K562 (cell line): ENCODE data around the gene TTC21A. TPM values are rescaled to one million over a fixed set of nuclear protein-coding genes. Genes with fewer than 3 reads are reported as not detected.
A peak's percentile ranks its signal among the peaks of the same experiment; 100 is the strongest.

Source experiments
- FIP1L1 ChIP-seq: fragments of 200-400 bp; formaldehyde crosslinking; IDR thresholded peaks from 2 replicates; pipeline ENCODE4 v1.6.1; 2018; ENCODE audit warnings: mild to moderate bottlenecking, low read depth, low read length; ENCODE audit not compliant: poor library complexity, severe bottlenecking
- FOSL1 ChIP-seq: fragments of 200-800 bp; sonication (Bioruptor generic); conservative IDR thresholded peaks from 2 replicates; pipeline ENCODE4 v1.6.1; 2016; ENCODE audit warnings: missing genetic modification characterization, missing compliant biosample characterization
- HLTF ChIP-seq: fragments of 450-650 bp; IDR thresholded peaks from 2 replicates; pipeline ENCODE4 v1.6.1; 2016
- HNRNPK ChIP-seq: fragments of 200-400 bp; formaldehyde crosslinking; IDR thresholded peaks from one replicate; pipeline ENCODE4 v1.6.1; 2018; ENCODE audit warnings: mild to moderate bottlenecking, low read depth, low read length; ENCODE audit not compliant: poor library complexity, severe bottlenecking
- HOXB6 ChIP-seq: fragments of 250-450 bp; sonication (Bioruptor Pico); IDR thresholded peaks from 2 replicates; pipeline ENCODE4 v1.5.1; 2022; ENCODE audit warnings: mild to moderate bottlenecking, borderline replicate concordance
- NFATC3 ChIP-seq: fragments of 450-650 bp; IDR thresholded peaks from 2 replicates; pipeline ENCODE4 v1.6.1; 2017; ENCODE audit warnings: mild to moderate bottlenecking
- NRF1 ChIP-seq, 2 experiments: fragments of 450-650 bp; IDR thresholded peaks in 1 of 2; conservative IDR thresholded peaks in 1 of 2; 2 replicates each; pipeline ENCODE4 v1.6.1; 2014; ENCODE audit warnings: mild to moderate bottlenecking in 2 of 2
- PHF21A ChIP-seq: fragments of 450-650 bp; IDR thresholded peaks from 2 replicates; pipeline ENCODE4 v1.6.1; 2017; ENCODE audit warnings: low read depth, borderline replicate concordance
- POLR2AphosphoS5 ChIP-seq: IDR thresholded peaks from 2 replicates; pipeline ENCODE4 v1.6.1; 2011; ENCODE audit warnings: mild to moderate bottlenecking, low read depth, low read length, moderate library complexity; ENCODE audit not compliant: control insufficient read depth, insufficient read depth
- SRSF1 ChIP-seq: fragments of 200-400 bp; formaldehyde crosslinking; IDR thresholded peaks from 2 replicates; pipeline ENCODE4 v1.6.1; 2017; ENCODE audit warnings: mild to moderate bottlenecking, low read depth, low read length, moderate library complexity
- ZNF197 ChIP-seq: fragments of 200-800 bp; sonication (Bioruptor generic); IDR thresholded peaks from 2 replicates; pipeline ENCODE4 v1.6.1; 2016; ENCODE audit warnings: low read depth, missing genetic modification characterization, missing compliant biosample characterization
- polyA plus RNA-seq, 8 experiments: library from polyadenylated mRNA; depleted of rRNA in 4 of 8; stranded (reverse) in 5 of 8; unstranded in 3 of 8; fragments of >200 nt; fragmentation: Nextera tagmentation in 2 of 8; fragmentation: Illumina TruSeq in 1 of 8; extraction: Ambion mirVana in 2 of 8; extraction: Trizol in 1 of 8; gene quantifications; 2 replicates each; pipeline versions ENCODE4 v1.2.1 to v1.2.3, GENCODE V29; 2011 to 2014; ENCODE audit warnings: inconsistent platforms in 1 of 8, missing spikeins in 1 of 8
- total RNA-seq, 7 experiments: library from RNA; depleted of rRNA in 6 of 7; stranded (reverse); fragments of >200 nt in 6 of 7; fragmentation: Illumina TruSeq in 2 of 7; extraction: Trizol in 2 of 7; gene quantifications; 2 replicates each; pipeline versions ENCODE4 v1.2.1 to v1.2.3, GENCODE V29; 2011 to 2021; ENCODE audit warnings: low replicate concordance in 1 of 7
- TF ChIP-seq, protein P1 (sequence below): fragments of 250-450 bp; sonication (Bioruptor Pico); IDR thresholded peaks from 2 replicates; pipeline ENCODE4 v1.5.0; 2021; ENCODE audit warnings: mild to moderate bottlenecking, moderate library complexity
- TF ChIP-seq, protein P2 (sequence below): fragments of 150-350 bp; IDR thresholded peaks from 2 replicates; pipeline ENCODE4 v1.6.1; 2014; ENCODE audit warnings: low read depth, mild to moderate bottlenecking, low read length, borderline replicate concordance
- TF ChIP-seq, protein P3 (sequence below): fragments of 250-450 bp; sonication (Bioruptor Pico); IDR thresholded peaks from 2 replicates; pipeline ENCODE4 v1.4.0; 2020

The TTC21A gene
- total and polyA plus RNA-seq, 9 of the 15 experiments (the other 6 are each of a cell fraction or from before 2014, with no cell fraction given), result 0.22 to 1.4 (median 0.70) TPM

DNA sequence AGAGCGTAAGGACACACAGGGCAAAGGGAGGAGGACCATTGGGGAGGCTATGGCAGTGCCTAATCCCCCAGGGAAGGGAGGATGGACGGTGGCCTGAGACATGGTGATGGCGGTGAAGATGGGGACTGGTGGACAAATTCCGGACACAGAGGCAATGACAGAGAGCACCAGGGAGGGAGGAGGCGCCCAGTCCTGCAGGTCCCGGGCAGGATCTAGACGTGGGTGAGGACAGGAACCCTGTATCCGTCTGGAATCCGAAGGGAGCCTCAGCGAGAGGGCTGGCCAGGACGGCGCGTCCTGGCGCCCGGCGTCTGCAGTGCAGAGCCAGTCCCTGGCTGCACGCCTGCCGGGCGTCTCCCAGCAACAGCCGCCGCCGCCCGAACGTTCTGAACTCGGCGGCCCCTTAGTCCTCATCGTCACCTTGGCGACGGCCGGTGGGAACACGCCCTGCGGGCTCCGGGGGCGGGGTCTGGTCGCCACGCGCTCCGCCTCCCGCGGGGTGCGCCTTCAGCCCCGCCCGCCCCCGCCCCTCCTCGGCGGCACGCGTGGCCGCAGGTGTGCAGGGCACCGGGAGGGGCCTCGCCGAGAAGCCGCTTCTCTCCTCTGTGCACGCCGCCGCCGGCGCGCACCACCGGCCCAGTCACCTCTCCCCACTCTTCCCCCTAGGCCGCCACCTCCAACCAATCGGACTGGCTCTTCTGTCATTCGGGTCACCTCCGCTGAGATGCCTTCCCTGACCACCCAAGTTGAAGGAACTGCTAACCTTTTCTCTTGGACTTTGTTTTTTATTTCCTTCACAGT is 73.3 kb downstream of the TTC21A start (continued):
- TF ChIP-seq HLTF (peak; percentile 57; the same call in 1 of the 2 replicates), HNRNPK (no peak), FOSL1 (tag) (no peak), POLR2AphosphoS5 (no peak), ZNF197 (CRISPR knock-in tag) (no peak), PHF21A (no peak), NFATC3 (no peak), SRSF1 (no peak), HOXB6 (CRISPR knock-in tag) (no peak), NRF1 (conservative IDR thresholded peaks at IDR 0.05 in 1 of 2, IDR thresholded peaks at IDR 0.05 in 1 of 2) (peak in 1 of 2 experiments; percentile 33; a peak in 3 of 4 replicates), FIP1L1 (peak; percentile 66)
- TF ChIP-seq, protein P1, sequence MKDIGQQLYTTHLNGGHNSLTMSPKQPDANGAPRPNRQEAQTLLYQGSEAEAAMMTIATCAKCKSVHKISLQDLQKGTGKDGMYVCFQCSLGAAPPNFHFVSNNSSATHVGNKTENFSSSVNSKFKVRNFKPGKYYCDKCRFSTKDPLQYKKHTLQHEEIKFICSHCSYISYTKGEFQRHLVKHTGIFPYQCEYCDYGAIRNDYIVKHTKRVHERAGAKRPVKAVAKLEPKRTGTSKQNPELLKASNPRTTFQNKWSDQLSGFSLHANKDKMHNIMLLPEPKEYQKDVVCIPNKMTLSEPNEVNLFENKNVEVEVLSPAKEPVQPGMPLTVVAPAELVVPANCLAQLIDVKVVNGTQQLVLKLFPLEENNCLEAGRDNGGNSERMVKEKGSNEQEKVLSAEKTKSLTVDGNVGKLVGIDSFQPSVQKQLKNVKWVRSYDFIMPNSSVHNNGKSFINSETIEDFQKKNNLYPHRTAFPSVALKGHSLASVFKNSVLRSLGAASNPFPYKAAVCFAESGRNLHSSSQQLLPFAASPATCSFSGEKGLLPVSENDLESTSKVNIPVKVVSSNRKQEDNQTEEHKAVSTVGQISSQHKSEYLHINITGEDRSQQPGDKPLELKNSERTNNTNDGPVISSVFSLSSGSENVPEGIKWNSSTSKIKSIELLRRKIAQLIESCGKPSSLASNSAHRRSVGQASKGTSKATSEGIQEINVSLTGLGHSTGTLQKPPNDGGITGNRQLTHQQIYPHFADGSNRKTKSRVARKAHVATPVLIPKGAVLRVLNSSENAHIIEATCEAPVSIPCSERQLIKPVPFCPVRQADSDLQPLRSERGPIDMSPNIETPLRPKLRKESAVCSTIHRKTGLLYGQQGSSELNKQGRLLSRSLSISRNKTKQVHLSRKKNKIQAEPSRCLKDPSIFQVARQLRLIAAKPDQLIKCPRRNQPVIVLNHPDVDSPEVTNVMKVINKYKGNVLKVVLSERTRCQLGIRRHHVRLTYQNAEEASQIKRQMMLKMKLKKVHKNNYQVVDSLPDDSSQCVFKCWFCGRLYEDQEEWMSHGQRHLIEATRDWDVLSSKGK, result no peak
- TF ChIP-seq, protein P2, sequence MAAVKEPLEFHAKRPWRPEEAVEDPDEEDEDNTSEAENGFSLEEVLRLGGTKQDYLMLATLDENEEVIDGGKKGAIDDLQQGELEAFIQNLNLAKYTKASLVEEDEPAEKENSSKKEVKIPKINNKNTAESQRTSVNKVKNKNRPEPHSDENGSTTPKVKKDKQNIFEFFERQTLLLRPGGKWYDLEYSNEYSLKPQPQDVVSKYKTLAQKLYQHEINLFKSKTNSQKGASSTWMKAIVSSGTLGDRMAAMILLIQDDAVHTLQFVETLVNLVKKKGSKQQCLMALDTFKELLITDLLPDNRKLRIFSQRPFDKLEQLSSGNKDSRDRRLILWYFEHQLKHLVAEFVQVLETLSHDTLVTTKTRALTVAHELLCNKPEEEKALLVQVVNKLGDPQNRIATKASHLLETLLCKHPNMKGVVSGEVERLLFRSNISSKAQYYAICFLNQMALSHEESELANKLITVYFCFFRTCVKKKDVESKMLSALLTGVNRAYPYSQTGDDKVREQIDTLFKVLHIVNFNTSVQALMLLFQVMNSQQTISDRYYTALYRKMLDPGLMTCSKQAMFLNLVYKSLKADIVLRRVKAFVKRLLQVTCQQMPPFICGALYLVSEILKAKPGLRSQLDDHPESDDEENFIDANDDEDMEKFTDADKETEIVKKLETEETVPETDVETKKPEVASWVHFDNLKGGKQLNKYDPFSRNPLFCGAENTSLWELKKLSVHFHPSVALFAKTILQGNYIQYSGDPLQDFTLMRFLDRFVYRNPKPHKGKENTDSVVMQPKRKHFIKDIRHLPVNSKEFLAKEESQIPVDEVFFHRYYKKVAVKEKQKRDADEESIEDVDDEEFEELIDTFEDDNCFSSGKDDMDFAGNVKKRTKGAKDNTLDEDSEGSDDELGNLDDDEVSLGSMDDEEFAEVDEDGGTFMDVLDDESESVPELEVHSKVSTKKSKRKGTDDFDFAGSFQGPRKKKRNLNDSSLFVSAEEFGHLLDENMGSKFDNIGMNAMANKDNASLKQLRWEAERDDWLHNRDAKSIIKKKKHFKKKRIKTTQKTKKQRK, result no peak
- TF ChIP-seq, protein P3, sequence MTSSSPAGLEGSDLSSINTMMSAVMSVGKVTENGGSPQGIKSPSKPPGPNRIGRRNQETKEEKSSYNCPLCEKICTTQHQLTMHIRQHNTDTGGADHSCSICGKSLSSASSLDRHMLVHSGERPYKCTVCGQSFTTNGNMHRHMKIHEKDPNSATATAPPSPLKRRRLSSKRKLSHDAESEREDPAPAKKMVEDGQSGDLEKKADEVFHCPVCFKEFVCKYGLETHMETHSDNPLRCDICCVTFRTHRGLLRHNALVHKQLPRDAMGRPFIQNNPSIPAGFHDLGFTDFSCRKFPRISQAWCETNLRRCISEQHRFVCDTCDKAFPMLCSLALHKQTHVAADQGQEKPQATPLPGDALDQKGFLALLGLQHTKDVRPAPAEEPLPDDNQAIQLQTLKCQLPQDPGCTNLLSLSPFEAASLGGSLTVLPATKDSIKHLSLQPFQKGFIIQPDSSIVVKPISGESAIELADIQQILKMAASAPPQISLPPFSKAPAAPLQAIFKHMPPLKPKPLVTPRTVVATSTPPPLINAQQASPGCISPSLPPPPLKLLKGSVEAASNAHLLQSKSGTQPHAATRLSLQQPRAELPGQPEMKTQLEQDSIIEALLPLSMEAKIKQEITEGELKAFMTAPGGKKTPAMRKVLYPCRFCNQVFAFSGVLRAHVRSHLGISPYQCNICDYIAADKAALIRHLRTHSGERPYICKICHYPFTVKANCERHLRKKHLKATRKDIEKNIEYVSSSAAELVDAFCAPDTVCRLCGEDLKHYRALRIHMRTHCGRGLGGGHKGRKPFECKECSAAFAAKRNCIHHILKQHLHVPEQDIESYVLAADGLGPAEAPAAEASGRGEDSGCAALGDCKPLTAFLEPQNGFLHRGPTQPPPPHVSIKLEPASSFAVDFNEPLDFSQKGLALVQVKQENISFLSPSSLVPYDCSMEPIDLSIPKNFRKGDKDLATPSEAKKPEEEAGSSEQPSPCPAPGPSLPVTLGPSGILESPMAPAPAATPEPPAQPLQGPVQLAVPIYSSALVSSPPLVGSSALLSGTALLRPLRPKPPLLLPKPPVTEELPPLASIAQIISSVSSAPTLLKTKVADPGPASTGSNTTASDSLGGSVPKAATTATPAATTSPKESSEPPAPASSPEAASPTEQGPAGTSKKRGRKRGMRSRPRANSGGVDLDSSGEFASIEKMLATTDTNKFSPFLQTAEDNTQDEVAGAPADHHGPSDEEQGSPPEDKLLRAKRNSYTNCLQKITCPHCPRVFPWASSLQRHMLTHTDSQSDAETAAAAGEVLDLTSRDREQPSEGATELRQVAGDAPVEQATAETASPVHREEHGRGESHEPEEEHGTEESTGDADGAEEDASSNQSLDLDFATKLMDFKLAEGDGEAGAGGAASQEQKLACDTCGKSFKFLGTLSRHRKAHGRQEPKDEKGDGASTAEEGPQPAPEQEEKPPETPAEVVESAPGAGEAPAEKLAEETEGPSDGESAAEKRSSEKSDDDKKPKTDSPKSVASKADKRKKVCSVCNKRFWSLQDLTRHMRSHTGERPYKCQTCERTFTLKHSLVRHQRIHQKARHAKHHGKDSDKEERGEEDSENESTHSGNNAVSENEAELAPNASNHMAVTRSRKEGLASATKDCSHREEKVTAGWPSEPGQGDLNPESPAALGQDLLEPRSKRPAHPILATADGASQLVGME (CRISPR knock-in tag), result 0 out of 2 replicates have a peak, but pooled peaks have one; percentile 41
